GM18505 (cell line): ENCODE data around the gene SYTL1.

Source experiments
- ATAC-seq: cut with Tn5 transposase; IDR thresholded peaks from one replicate; pipeline ENCODE4 v1.9.1; 2021; ENCODE audit not compliant: unreplicated experiment
- POLR2A ChIP-seq: IDR thresholded peaks from 4 replicates; pipeline ENCODE4 v1.6.1; 2011; ENCODE audit warnings: borderline replicate concordance; ENCODE audit not compliant: insufficient read depth, insufficient read length; ENCODE audit errors: extremely low read depth

The SYTL1 gene

DNA sequence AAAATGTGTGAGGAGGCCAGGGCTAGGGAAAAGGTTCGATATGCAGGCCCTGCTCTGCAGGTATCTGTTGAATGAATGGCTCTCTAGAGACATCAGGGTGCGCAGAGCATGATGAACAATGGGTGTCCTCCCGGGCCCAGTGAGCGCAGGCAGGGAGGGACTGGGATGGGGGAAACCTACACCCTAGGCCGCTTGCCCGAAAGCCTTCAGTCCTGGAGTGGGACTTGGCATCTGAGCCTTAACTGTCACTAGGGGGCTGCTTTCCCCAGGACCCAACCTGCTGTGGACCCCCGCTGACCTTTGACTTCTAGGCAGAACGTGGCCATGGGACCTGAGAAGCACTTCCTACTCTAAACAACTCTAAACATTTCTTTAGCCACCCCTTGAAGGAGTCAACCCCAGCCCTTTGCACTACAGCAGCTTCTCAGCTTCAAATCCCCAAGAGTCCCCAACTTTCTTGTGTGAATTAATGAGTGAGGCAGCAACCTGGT is 25.4 kb downstream of the SYTL1 start:
- no peak for ATAC-seq

DNA sequence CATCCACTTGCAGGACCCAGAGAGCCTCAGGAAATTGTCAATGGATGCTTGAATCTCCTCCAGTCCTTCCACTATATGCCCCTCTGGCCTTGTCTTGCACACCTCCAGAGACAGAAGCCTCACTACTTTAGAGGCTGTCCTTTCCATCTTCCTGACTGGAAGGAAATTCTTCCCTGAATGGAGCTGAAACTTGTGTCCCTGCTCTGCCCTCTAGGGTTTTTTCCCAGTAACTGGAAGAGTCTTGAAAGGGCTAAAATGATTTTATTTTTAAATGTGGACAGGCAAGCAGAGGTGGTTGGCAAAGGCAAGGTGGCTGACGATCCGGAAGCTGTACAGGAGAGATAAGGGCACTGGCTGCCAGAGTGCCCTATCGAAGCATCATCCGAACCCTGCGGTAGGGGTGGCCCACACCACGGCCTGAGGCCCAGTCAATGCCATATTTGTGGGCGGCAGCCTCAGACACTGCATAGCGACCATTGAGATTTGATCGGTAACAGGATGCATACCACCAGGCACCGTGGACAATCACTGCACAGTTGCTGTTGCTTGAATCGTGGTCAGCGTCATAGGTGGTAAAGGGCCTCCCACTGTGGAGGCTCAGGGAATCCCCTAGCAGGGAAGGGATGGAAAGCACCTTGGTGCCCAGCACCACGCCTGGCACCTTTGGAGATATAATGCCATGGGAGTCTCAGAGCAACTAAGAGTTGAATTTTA is 27.2 kb downstream of the SYTL1 start:
- no peak for TF ChIP-seq POLR2A
- no peak for ATAC-seq

More for the DNA sequence above, 25.4 kb downstream of the SYTL1 start:
- TF ChIP-seq POLR2A: no peak

DNA sequence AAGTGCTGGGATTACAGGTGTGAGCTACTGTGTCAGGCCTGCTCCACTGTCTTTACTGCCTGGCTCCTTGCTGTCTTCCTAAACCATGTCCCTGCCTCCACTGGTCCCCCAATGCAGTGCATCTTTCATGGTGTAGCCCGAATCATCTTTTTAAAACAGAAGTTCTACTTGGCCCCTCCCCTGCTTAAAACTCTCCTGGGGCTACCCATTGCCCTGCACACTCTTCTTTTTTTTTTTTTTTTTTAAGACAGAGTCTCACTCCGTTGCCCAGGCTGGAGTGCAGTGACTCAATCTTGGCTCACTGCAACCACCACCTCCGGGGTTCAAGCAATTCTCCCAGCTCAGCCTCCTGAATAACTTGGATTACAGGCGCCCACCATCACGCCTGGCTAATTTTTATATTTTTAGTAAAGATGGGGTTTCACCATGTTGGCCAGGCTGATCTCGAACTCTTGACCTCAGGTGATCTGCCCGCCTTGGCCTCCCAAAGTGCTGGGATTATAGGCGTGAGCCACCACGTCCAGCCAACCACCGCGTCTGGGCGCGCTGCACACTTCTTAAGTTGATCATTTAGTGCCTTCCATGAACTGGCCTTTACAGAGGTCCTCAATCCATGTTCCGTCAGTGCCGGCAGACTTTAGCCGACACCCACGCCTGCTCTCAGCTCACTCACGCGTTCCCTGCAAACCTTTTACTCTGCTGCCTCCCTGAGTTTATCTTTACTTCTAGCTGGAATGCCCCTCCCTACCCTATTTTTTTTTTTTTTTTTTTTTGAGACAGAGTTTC is 30.4 kb downstream of the SYTL1 start:
- TF ChIP-seq POLR2A: no peak
- no peak for ATAC-seq

DNA sequence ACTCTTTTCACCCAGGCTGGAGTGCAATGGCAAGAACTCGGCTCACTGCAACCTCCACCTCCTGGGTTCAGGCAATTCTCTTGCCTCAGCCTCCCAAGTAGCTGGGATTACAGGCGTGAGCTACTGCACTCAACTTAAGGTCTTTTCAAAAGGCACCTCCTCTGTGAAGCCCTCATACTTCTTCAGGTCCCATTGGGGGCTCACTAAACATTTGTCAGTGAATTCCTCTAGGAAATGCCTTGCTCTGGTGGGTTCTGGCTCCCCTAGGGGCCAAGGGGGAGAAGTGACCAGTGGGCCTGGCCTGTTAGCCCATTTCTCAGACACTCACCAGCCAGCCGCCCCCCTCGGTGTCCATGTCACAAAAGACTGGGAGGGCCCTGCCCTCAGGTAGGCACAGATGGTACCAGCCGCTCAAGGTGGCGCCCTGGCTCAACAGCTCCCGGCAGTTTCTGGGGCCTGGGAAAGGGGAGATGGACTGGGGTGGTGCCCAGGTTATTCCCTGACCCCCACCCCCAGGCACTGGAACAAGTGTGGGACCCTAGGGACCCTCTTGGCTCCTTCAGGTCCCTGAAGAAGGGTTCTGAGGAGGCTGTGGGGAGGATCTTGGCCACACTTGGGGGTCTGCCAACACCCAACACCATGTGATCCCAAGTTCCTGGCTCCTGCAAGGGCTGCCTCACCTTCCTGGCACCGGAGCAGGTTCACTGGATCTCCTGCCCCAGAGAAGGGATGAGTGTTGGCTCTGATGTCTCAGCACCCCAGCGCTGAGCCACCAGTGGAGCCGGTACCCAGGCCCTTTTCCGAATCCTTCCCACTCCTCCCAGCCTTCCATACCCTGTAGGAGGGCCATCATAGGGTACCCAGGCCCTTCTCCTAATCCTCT is 31.2 kb downstream of the SYTL1 start:
- no peak for TF ChIP-seq POLR2A

DNA sequence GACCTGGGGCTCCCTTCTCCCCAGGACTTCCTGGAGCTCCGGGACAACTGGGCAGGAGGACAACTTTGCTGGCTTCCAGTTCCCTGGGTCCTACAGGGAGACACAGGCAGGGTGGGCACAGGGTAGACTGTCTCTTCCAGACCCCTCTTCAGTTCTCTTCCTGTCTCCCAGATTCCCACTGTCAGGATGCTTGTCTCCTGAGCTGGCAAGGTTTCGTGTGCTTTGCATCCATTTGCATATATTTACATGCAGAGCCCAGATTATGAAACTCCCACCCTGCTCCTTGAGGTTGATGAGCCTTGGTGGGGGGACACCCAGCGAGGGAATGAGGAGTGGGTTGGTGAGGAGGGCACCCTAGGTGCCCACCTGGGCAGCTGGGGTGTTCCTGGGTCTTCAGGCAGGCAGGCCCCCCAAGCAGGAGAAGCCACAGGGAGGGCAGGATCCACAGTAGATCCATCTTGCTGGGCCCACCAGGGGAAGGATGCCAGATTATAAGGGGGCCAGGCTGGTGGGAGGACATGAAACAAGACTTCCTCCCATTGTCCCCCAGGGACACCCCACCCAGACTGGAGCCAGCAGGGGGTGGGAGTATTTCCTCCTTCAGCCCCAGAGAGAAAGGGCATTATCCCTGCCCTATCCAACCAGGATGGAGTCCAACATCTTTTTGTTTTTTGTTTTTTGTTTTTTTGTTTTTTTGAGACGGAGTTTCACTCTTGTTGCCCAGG is 32.7 kb downstream of the SYTL1 start, which contains the start of gene FCN3:
FCN3 (minus strand) TSS at position 463 of the 725 bp plus-strand sequence; CDS start at position 457, 6 bp downstream.
- TF ChIP-seq POLR2A: no peak
- no peak for ATAC-seq

More for the DNA sequence above, 31.2 kb downstream of the SYTL1 start:
- no peak for ATAC-seq

DNA sequence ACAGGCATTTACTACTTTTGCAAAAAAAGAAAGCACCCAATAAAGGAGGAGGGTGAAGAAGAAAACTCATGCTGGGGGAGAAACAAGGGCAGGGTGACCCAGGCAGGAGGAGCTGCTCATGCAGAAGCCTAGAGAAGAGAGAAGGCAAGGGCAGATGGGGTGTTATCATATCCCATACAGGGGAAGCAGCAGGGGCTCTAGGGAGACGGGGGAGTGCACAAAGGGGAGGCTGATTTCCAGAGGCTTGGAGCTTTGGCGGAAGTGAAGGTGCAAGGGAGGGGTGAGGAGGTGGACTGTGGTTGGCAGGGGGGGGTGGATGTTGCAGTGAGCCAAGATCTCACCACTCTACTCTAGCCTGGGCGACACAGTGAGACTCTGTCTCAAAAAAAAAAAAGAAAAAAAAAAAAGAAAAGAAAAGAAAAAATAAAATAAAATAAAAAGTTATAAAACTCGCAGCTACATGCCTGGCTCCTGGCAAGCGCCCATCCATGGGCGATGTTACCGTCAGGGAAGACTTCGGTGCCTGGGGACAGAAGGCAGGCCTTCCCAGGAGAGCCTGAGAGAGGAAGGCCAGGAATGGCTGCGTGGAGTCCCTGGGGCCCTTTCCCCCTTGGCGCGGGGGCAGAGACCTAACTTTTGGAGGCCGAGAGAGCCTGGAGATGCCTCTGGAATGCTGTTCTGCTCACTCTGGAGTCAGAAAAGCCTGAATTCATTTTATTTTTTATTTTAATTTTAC is 36.1 kb downstream of the SYTL1 start:
- no peak for ATAC-seq
- TF ChIP-seq POLR2A: no peak

DNA sequence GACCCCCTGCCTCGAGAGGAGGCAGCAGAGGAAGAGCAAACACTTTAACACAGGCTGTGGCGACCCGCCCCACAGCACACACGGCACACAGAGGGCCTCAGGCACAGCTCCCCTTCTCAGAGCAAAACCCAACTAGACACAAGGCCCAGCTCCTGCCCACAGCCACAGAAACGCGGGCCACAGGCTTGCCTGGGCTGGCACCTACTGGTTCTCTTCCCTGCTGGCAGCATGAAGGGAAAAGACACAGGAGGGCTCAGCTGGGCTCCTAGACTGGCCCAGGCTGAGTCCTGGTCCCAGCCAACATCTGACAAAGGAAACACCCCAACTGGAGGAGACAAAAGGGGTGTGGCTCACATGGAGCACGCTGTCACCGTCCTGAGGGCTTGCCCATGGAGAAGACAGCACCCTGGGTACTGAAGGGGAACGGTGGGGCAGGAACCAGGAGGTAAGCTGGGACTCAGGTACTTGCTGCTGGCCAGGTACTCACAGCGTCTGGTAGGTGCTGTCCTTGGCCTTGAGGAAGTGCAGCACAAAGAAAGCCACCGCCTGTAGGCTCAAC is 37.8 kb downstream of the SYTL1 start:
- no peak for TF ChIP-seq POLR2A
- no peak for ATAC-seq

DNA sequence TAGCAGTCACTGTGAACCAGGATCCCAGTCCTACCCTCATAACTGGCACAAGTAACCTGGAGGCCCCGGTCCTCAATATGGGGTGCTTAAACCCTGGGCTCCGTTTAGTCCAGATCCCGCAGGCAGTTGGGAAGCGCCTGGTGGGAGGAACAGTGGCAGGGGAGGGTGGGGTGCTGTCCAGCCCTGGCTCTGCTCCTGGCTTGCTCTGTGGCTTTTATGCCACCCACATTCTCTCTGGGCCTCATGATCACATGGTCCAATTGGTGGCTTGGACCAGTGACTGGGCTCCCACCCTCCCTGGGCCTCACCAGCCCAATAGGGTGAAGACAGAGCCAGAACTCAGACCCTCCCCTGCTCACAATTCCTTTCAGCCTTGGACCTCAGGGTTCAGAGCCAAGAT is 38.4 kb downstream of the SYTL1 start:
- no peak for ATAC-seq
- TF ChIP-seq POLR2A: no peak

DNA sequence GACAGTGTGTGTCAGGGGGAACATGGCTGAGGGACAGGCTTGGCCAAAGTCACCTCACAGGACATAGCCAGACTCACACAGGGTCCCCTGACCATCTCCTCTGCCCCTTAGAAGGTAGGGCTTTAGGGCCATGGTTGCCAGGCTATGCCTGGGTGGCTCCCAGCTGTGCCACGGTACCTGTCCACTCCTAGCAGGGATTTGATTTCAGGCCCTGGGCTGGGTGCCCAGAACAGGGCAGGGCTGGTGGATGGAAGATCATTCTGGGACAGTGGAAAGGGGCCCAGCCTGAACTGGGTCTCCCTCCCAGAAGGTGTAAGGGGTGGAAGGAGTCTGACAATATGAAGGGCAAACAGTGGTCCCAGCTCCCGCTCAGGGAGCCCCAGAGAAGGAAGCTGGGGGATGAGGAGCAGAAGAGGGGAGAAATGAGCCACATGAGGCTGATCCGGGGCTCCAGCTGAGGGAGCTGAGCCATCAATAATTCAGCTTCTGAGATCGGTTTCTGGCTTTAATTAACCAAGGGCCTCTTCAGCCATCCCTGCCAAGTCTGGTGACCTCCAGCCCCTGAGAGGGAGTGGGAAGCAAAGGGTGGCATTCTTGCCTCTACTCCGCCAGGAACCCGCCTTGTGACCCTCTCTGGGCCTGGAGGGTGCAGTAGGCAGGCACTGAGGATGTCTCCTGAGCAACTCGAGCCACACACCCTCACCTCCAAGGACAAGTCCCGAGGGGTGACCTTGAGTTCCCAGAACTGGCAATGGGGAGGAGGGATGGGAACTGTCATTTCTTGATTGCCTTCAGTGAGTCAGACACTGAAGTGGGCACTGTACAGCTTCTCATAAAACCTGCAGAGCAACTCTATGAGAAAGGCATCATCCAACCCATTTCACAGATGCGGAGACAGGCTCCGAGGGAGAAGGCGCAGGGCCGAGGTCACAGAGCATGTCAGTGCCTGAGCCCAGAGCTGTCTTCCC is 39.2 kb downstream of the SYTL1 start:
- ATAC-seq: no peak

DNA sequence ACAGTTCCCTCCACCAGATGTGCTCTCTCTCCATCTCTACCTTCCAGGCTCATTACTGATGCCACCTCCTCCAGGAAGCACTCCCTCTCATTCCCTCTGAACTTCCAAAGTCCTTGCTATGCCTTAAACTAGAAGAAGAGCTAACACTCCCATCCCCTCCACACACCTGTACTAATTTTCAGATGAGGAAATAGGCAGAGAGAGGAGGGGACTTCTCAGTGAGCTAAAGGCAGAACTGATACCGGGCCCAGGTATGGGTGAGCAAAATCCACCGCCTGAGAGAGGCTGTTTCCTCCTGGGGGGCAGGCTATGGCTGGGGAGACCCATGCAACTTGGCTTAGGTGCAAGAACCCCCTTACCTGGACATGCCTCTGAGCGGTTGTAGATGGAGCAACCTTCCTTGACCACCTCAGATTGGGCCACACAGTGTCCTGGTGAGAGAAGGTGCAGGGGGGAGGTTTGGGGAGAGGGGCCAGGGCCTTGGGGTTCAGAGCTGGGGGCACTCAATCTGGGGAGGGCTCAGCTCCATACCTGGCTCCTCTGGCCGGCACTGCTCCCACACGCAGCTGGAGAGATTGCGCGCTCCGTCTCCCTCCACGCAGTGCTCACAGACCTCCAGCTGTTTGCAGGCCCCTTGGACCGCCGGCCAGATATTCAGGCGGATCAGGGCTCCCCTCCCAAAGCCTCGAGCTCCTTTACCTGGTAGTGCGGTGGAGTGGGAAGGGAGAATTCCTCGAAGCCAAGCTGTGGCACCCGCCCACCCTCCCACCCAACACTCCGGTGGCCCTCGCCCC is 40.3 kb downstream of the SYTL1 start:
- no peak for ATAC-seq

More for the DNA sequence above, 39.2 kb downstream of the SYTL1 start:
- no peak for TF ChIP-seq POLR2A

More for the DNA sequence above, 40.3 kb downstream of the SYTL1 start:
- TF ChIP-seq POLR2A: no peak
